Parathyroid adenoma (tissue), 2 donors: ENCODE measurements around the gene SLC6A9.

ENCODE experiments used
- H2AFZ ChIP-seq: fragments of 300-600 bp; sonication (generic); one replicate; pipeline ENCODE4 v1.7.0; 2017; ENCODE audit warnings: antibody characterized with exemption, mild to moderate bottlenecking
- H3K27ac ChIP-seq: fragments of 300-600 bp; sonication (generic); one replicate; pipeline ENCODE4 v1.7.0; 2017
- H3K27me3 ChIP-seq: fragments of 300-600 bp; sonication (generic); one replicate; pipeline ENCODE4 v1.7.0; 2017; ENCODE audit warnings: low read length; ENCODE audit not compliant: control insufficient read depth, insufficient read depth
- H3K36me3 ChIP-seq: fragments of 300-600 bp; sonication (generic); one replicate; pipeline ENCODE4 v1.7.0; 2017; ENCODE audit warnings: low read length; ENCODE audit not compliant: control insufficient read depth, insufficient read depth
- H3K4me1 ChIP-seq: fragments of 300-600 bp; sonication (generic); one replicate; pipeline ENCODE4 v1.7.0; 2017; ENCODE audit warnings: control low read depth
- H3K4me2 ChIP-seq: fragments of 300-600 bp; sonication (generic); one replicate; pipeline ENCODE4 v1.7.0; 2017; ENCODE audit warnings: low read length
- H3K4me3 ChIP-seq: fragments of 300-600 bp; sonication (generic); one replicate; pipeline ENCODE4 v1.7.0; 2017; ENCODE audit warnings: low read depth, low read length
- H3K79me2 ChIP-seq: fragments of 300-600 bp; sonication (generic); one replicate; pipeline ENCODE4 v1.7.0; 2017; ENCODE audit warnings: control low read depth
- H3K9ac ChIP-seq: fragments of 300-600 bp; sonication (generic); one replicate; pipeline ENCODE4 v1.7.0; 2017; ENCODE audit warnings: mild to moderate bottlenecking
- H3K9me3 ChIP-seq: fragments of 300-600 bp; sonication (generic); one replicate; pipeline ENCODE4 v1.7.0; 2017; ENCODE audit warnings: low read length; ENCODE audit not compliant: control insufficient read depth
- CTCF ChIP-seq: fragments of 300-600 bp; sonication (generic); IDR thresholded peaks from one replicate; pipeline ENCODE4 v1.7.0; 2017; ENCODE audit warnings: antibody characterized with exemption, mild to moderate bottlenecking
- donor health status: primary hyperparathyroidism.

Gene SLC6A9

DNA sequence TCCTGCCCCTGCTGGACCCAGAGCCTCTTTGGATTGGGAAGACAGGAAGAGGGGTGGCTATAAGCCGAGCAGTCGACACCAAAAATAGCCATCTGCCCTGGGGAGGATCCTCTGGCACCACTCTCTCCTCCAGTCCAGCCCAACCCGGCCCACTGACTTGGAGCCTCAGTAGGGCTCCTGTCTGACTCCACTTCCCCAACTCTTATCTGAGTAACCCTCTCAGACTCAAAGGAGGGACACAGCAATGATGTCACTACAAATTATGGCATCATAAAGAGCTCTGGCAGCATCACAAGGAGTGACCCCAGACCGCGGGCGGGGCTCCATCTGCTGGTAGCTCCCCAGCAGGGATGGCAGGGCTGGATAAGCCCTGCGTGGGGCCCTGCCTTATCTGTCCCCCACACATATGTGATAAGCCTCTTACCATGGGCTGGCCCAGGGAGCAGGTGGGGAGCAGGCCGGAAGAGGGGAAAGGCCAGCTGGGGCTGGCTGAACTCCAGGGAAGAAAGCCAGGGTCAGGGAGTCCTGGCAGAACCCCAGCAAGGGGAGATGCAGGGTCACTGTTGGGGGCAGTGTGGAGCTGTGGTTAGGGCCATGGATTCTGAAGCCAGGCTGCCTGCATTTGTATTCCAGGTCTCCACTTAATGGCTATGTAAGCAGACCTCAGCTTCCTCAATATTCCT, 4.6 kb upstream of the SLC6A9 start:
- H3K27me3 ChIP-seq, result no peaks in the 10 kb centered on the region
- no peaks in the 10 kb centered on the region for H3K79me2 ChIP-seq
- H3K4me2 ChIP-seq, result no peak overlapping the region
- H3K36me3 ChIP-seq, result no peaks in the 10 kb centered on the region
- TF ChIP-seq CTCF, result no peak
- no peak overlapping the region for H2AFZ ChIP-seq
- H3K9ac ChIP-seq, result no peak overlapping the region
- H3K27ac ChIP-seq, result no peak overlapping the region
- no peaks in the 10 kb centered on the region for H3K9me3 ChIP-seq
- no peaks in the 10 kb centered on the region for H3K4me1 ChIP-seq
- H3K4me3 ChIP-seq, result no peak overlapping the region

- H3K27ac ChIP-seq, result no peak overlapping the region
These were observed 3.9 kb upstream of the SLC6A9 start for GRCh38 chr1:44034976-44035716.

DNA sequence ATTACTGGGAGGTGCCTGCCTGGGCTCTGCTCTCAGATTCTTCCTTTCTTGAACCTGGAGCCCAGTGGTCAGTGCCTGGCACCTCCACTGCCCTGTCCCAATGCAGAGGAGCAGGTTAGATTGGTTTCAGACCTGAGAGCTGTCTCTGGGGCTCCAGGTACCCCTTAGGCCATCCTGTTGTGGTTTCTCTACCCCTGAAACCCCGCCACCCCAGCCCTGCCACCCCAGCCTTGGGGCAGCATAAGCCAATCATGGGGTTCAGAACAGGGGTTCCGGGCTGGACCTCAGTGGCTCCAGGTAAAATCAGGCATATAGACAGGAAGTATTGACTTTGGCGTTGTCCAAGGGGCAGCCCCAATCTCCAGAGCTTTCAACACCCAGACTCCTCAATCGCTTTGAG, 3.2 kb upstream of the SLC6A9 start:
- Histone ChIP-seq H3K27ac (no peak overlapping the region), H3K9ac (no peak overlapping the region), H3K79me2 (no peaks in the 10 kb centered on the region), H3K9me3 (no peaks in the 10 kb centered on the region), H3K4me2 (no peak overlapping the region), H3K27me3 (no peaks in the 10 kb centered on the region), H3K36me3 (no peaks in the 10 kb centered on the region), H3K4me1 (no peaks in the 10 kb centered on the region), H2AFZ (no peak overlapping the region), H3K4me3 (no peak overlapping the region)
- TF ChIP-seq CTCF, result no peak

More at GRCh38 chr1:44034976-44035716, 3.9 kb upstream of the SLC6A9 start:
- Histone ChIP-seq H3K4me3 (no peak overlapping the region), H3K4me1 (no peaks in the 10 kb centered on the region), H3K79me2 (no peaks in the 10 kb centered on the region), H3K9me3 (no peaks in the 10 kb centered on the region), H3K36me3 (no peaks in the 10 kb centered on the region), H3K4me2 (no peak overlapping the region), H2AFZ (no peak overlapping the region), H3K27me3 (no peaks in the 10 kb centered on the region), H3K9ac (no peak overlapping the region)
- no peak for TF ChIP-seq CTCF

DNA sequence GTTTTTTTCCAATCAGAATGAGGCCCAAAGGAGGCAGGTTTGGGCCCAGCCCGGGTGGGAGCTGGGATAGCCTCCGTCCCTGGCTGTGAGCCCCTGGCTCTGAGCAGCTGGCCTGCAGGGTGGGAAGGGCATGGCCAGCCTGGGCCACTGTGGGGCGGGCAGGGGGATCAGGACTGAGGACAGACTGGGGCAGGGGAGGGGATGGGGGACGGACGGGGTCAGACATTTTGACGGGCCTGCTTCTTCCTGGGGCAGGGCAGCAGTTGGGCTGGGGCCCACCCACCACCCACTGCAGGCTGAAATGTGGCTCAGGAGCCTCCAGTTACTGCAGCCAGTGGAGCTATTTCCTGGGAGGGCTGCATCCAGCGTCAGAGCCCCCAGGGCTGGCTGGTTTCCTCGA, 2.5 kb upstream of the SLC6A9 start:
- Histone ChIP-seq H3K4me1 (no peaks in the 10 kb centered on the region), H3K9me3 (no peaks in the 10 kb centered on the region), H3K27ac (no peak overlapping the region), H3K27me3 (no peaks in the 10 kb centered on the region), H3K4me3 (no peak overlapping the region), H3K9ac (no peak overlapping the region), H3K79me2 (no peaks in the 10 kb centered on the region), H3K4me2 (no peak overlapping the region), H2AFZ (no peak overlapping the region), H3K36me3 (no peaks in the 10 kb centered on the region)
- TF ChIP-seq CTCF, result no peak
